Vagina (tissue), 2 donors: ENCODE results near the gene GRIK5.

Experiments
- CTCF ChIP-seq, 3 experiments: fragments of 450-650 bp in 2 of 3; fragments of 200-600 bp in 1 of 3; sonication (generic) in 1 of 3; IDR thresholded peaks; one replicate each; pipeline ENCODE4 v1.5.1; 2017 to 2019; ENCODE audit warnings: antibody characterized with exemption in 3 of 3, mild to moderate bottlenecking in 2 of 3, moderate library complexity in 2 of 3
- POLR2A ChIP-seq, 2 donors: fragments of 450-650 bp; IDR thresholded peaks; one replicate each; pipeline ENCODE4 v1.6.1; 2017; ENCODE audit warnings: antibody characterized with exemption in 2 of 2, mild to moderate bottlenecking in 2 of 2, moderate library complexity in 2 of 2

- TF ChIP-seq CTCF (IDR thresholded peaks at IDR 0.05) (no peak), POLR2A (IDR thresholded peaks at IDR 0.05) (no peak)
Measured at GRCh38 chr19:42052241-42052863, 17.7 kb downstream of the GRIK5 start.
